HFF-Myc (cell line): ENCODE data around the gene SH3RF2.
"Not testable (repeated sequence)": the region's sequence is repeated elsewhere in the genome, so short reads cannot be mapped to it uniquely, and the experiment has no call there.

Source experiments
- DNase-seq: peaks from one replicate; pipeline ENCODE4 v3.0.0-alpha.2; 2011; ENCODE audit warnings: low read depth; ENCODE audit errors: extremely low read depth
- H3K4me3 ChIP-seq: replicated peaks from 2 replicates; pipeline ENCODE4 v1.5.1; 2011; ENCODE audit warnings: low read depth, mild to moderate bottlenecking, control low read depth, low read length
- CTCF ChIP-seq: IDR thresholded peaks from 2 replicates; pipeline ENCODE4 v1.5.1; 2012; ENCODE audit warnings: mild to moderate bottlenecking, low read depth, low read length, control low read depth; ENCODE audit errors: missing control alignments

SH3RF2 gene

GRCh38 chr5:145946112-145946861 is 9.9 kb downstream of the SH3RF2 start:
- DNase-seq, result no peak
- no peak for TF ChIP-seq CTCF

GRCh38 chr5:145947581-145947980 is 11.2 kb downstream of the SH3RF2 start:
- no peak for TF ChIP-seq CTCF
- H3K4me3 ChIP-seq, result no peak overlapping the region
- no peak for DNase-seq

More at GRCh38 chr5:145946112-145946861, 9.9 kb downstream of the SH3RF2 start:
- H3K4me3 ChIP-seq, result no peak overlapping the region

GRCh38 chr5:145948047-145948446 is 11.7 kb downstream of the SH3RF2 start:
- no peak for DNase-seq
- H3K4me3 ChIP-seq, result no peak overlapping the region
- TF ChIP-seq CTCF, result no peak

GRCh38 chr5:145948921-145949320 is 12.5 kb downstream of the SH3RF2 start:
- no peak for DNase-seq
- TF ChIP-seq CTCF, result no peak
- no peak overlapping the region for H3K4me3 ChIP-seq

GRCh38 chr5:145949474-145949873 is 13.1 kb downstream of the SH3RF2 start:
- DNase-seq, result no peak
- no peak for TF ChIP-seq CTCF
- H3K4me3 ChIP-seq, result no peak overlapping the region

- H3K4me3 ChIP-seq, result no peak overlapping the region
- no peak for DNase-seq
- TF ChIP-seq CTCF, result no peak
Observed at GRCh38 chr5:145951071-145951470, 14.7 kb downstream of the SH3RF2 start.

- H3K4me3 ChIP-seq, result no peak overlapping the region
- TF ChIP-seq CTCF, result no peak
Observed at GRCh38 chr5:145953202-145953601, 16.8 kb downstream of the SH3RF2 start.

GRCh38 chr5:145954140-145954539 is 17.8 kb downstream of the SH3RF2 start:
- H3K4me3 ChIP-seq, DNase-seq: not testable (repeated sequence)

More at GRCh38 chr5:145953202-145953601, 16.8 kb downstream of the SH3RF2 start:
- no peak for DNase-seq
